ENCODE results near the gene KCNN3.

DNA sequence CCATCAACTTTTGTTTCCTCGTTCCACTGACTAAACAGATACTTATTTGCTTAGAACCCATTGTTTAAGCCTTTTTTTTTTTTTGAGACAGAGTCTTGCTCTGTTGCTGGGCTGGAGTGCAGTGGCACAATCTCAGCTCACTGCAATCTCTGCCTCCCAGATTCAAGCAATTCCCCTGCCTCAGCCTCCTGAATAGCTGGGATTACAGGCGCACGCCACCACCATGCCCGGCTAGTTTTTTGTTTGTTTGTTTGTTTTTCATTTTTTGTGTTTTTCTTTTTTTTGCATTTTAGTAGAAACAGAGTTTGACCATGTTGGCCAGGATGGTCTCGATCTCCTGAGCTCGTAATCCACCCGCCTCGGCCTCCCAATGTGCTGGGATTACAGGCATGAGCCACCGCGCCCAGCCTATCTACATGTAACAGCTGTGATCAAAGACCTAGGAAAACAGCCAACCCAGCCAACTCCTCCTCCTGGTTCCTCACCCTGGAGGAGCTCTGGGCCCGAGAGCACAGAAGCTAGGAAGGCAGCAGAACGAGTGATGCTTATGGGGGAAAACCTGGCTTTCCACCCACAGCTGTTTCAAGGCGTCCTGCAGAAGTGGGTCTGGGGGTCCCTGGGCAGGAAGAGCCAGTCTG, 32.9 kb downstream of the KCNN3 start:
- TF ChIP-seq, protein P1, sequence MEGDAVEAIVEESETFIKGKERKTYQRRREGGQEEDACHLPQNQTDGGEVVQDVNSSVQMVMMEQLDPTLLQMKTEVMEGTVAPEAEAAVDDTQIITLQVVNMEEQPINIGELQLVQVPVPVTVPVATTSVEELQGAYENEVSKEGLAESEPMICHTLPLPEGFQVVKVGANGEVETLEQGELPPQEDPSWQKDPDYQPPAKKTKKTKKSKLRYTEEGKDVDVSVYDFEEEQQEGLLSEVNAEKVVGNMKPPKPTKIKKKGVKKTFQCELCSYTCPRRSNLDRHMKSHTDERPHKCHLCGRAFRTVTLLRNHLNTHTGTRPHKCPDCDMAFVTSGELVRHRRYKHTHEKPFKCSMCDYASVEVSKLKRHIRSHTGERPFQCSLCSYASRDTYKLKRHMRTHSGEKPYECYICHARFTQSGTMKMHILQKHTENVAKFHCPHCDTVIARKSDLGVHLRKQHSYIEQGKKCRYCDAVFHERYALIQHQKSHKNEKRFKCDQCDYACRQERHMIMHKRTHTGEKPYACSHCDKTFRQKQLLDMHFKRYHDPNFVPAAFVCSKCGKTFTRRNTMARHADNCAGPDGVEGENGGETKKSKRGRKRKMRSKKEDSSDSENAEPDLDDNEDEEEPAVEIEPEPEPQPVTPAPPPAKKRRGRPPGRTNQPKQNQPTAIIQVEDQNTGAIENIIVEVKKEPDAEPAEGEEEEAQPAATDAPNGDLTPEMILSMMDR (conservative IDR thresholded peaks at IDR 0.05; ENCODE audit: low read depth, low read length), result no peak
- TF ChIP-seq EZH2 (IDR thresholded peaks at IDR 0.05; ENCODE audit: borderline replicate concordance, low read depth, low read length, poor library complexity, severe bottlenecking), result no peak
